ENCODE measurements around the gene RAE1.

GRCh38 chr20:57416296-57417022, 65.4 kb downstream of the RAE1 start:
- no peak for TF ChIP-seq EZH2 (IDR thresholded peaks at IDR 0.05; ENCODE audit: low read depth, unreplicated experiment)
- TF ChIP-seq, protein P1, sequence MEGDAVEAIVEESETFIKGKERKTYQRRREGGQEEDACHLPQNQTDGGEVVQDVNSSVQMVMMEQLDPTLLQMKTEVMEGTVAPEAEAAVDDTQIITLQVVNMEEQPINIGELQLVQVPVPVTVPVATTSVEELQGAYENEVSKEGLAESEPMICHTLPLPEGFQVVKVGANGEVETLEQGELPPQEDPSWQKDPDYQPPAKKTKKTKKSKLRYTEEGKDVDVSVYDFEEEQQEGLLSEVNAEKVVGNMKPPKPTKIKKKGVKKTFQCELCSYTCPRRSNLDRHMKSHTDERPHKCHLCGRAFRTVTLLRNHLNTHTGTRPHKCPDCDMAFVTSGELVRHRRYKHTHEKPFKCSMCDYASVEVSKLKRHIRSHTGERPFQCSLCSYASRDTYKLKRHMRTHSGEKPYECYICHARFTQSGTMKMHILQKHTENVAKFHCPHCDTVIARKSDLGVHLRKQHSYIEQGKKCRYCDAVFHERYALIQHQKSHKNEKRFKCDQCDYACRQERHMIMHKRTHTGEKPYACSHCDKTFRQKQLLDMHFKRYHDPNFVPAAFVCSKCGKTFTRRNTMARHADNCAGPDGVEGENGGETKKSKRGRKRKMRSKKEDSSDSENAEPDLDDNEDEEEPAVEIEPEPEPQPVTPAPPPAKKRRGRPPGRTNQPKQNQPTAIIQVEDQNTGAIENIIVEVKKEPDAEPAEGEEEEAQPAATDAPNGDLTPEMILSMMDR (conservative IDR thresholded peaks at IDR 0.05; ENCODE audit: low read depth in 2 of 2), result no peak
- TF ChIP-seq JUNB (IDR thresholded peaks at IDR 0.05; ENCODE audit: unreplicated experiment), result no peak
- TF ChIP-seq ETS1 (IDR thresholded peaks at IDR 0.05), result no peak
- no peak for TF ChIP-seq POLR2AphosphoS5 (IDR thresholded peaks at IDR 0.05; ENCODE audit: low read depth)
- no peak for TF ChIP-seq EZH2phosphoT487 (IDR thresholded peaks at IDR 0.05; ENCODE audit: unreplicated experiment)
- TF ChIP-seq STAT1 (IDR thresholded peaks at IDR 0.05; ENCODE audit: unreplicated experiment), result no peak
